ENCODE data around the gene KMT2E.

Gene KMT2E

DNA sequence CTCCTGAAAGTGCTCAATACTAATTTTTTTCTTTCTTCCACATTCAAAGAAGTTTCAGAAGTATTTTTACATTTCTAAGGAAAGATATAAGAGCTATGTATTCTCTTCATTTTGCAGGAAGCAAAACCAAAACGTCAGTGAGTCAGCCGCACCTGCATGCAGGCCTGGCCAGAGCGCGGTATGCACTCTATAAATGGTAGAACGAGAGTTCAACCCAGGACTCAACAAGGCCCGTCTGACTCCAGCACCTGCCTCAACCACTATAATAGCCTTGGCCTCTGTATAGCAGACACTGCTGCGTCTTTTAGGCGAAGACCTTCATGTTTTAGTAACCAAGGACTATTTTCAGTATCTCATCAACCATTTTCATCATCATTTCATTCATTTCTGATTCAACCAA, 113.2 kb downstream of the KMT2E start:
- no peak overlapping the region for H3K4ac ChIP-seq (ENCODE audit: low read depth, low read length)
- H3K4me3 ChIP-seq (ENCODE audit: low read length): no peak overlapping the region
- H3K56ac ChIP-seq (ENCODE audit: low read length): no peak overlapping the region
- H3K23ac ChIP-seq (ENCODE audit: low read length): no peak overlapping the region
- H3K4me1 ChIP-seq (ENCODE audit: control insufficient read depth, low read depth, low read length): no peaks in the 10 kb centered on the region
- no peak overlapping the region for H3K4me2 ChIP-seq (ENCODE audit: low read length)
- no peak overlapping the region for H3K27ac ChIP-seq (ENCODE audit: low read depth, low read length)
- no peak for DNase-seq
- H3K79me2 ChIP-seq (ENCODE audit: control insufficient read depth, insufficient read depth, low read length): no peaks in the 10 kb centered on the region
- no peak overlapping the region for H2AK5ac ChIP-seq (ENCODE audit: low read length)
- no peak overlapping the region for H3K9ac ChIP-seq (ENCODE audit: low read length)
- no peaks in the 10 kb centered on the region for H3K27me3 ChIP-seq (ENCODE audit: insufficient read depth, low read length, poor library complexity)
- H3K79me1 ChIP-seq (ENCODE audit: low read length): no peaks in the 10 kb centered on the region
- no peak overlapping the region for H2BK120ac ChIP-seq (ENCODE audit: low read depth, low read length)
- no peak overlapping the region for H4K5ac ChIP-seq (ENCODE audit: low read length)
- no peak overlapping the region for H4K8ac ChIP-seq (ENCODE audit: low read depth, low read length)
- no peak overlapping the region for H2BK5ac ChIP-seq (ENCODE audit: low read length)
- no peak overlapping the region for H3K18ac ChIP-seq (ENCODE audit: low read length)
- H3K36me3 ChIP-seq (ENCODE audit: control insufficient read depth, insufficient read depth, low read length): peaks cover 2% of the 10 kb centered on the region
- no peak overlapping the region for H2BK15ac ChIP-seq (replicated peaks; ENCODE audit: low read depth)
- no CpG with 5 or more reads among the region's 8 CpGs for WGBS (ENCODE audit: extremely low coverage, insufficient coverage, low lambda C conversion rate)

DNA sequence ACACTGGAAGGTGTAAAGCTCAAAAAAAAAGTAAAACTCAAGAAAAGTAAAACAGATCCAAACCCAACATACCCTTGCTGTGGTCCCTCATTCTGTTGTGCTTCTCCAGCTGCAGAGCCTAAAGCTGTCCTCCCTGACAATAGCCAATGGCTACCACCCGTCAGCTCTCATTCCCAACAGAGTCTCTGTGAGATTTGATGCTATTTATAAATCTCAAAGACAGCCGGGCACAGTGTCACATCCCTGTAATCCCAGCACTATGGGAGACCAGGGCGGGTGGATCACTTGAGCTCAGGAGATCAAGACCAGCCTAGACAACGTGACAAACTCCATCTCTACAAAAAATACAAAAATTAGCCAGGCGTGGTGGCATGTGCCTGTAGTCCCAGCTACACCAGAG, 116.0 kb downstream of the KMT2E start:
- Histone ChIP-seq H3K4me2 (ENCODE audit: low read length) (no peak overlapping the region), H3K4me1 (ENCODE audit: control insufficient read depth, low read depth, low read length) (no peaks in the 10 kb centered on the region), H3K56ac (ENCODE audit: low read length) (no peak overlapping the region), H3K27me3 (ENCODE audit: insufficient read depth, low read length, poor library complexity) (no peaks in the 10 kb centered on the region), H3K9ac (ENCODE audit: low read length) (no peak overlapping the region), H3K79me2 (ENCODE audit: control insufficient read depth, insufficient read depth, low read length) (no peaks in the 10 kb centered on the region), H2BK15ac (replicated peaks; ENCODE audit: low read depth) (no peak overlapping the region), H2BK120ac (ENCODE audit: low read depth, low read length) (no peak overlapping the region), H4K5ac (ENCODE audit: low read length) (no peak overlapping the region), H3K4ac (ENCODE audit: low read depth, low read length) (no peak overlapping the region), H3K36me3 (ENCODE audit: control insufficient read depth, insufficient read depth, low read length) (no peaks in the 10 kb centered on the region), H3K27ac (ENCODE audit: low read depth, low read length) (no peak overlapping the region), H3K23ac (ENCODE audit: low read length) (no peak overlapping the region), H2BK5ac (ENCODE audit: low read length) (no peak overlapping the region), H4K8ac (ENCODE audit: low read depth, low read length) (no peak overlapping the region), H3K18ac (ENCODE audit: low read length) (no peak overlapping the region), H3K4me3 (ENCODE audit: low read length) (no peak overlapping the region), H3K79me1 (ENCODE audit: low read length) (no peaks in the 10 kb centered on the region), H2AK5ac (ENCODE audit: low read length) (no peak overlapping the region)
- no CpG with 5 or more reads among the region's 5 CpGs for WGBS (ENCODE audit: extremely low coverage, insufficient coverage, low lambda C conversion rate)
- DNase-seq: no peak

DNA sequence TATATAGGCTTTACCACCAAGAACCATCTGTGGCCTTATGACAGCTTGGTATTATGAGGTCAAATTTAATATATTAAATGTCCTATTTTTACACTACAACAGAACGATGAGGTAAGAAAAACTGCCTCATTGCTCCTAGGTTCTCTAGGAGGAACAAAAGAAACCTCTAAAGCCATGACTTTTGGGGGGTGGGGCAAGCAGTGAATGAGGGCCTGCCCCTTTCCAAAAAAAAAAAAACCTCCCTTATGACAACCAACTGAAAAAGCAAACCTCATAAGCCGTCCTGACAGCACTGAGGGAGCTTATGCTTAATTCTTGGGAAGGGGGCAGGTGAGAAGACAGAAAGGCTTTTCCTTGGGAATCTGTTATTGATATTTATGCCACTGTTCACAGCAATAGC, 116.6 kb downstream of the KMT2E start:
- no peak overlapping the region for H3K27ac ChIP-seq (ENCODE audit: low read depth, low read length)
- no CpG with 5 or more reads among the region's 2 CpGs for WGBS (ENCODE audit: extremely low coverage, insufficient coverage, low lambda C conversion rate)
- no peak overlapping the region for H2BK120ac ChIP-seq (ENCODE audit: low read depth, low read length)
- H3K36me3 ChIP-seq (ENCODE audit: control insufficient read depth, insufficient read depth, low read length): no peaks in the 10 kb centered on the region
- H4K8ac ChIP-seq (ENCODE audit: low read depth, low read length): no peak overlapping the region
- no peak overlapping the region for H3K18ac ChIP-seq (ENCODE audit: low read length)
- H3K27me3 ChIP-seq (ENCODE audit: insufficient read depth, low read length, poor library complexity): no peaks in the 10 kb centered on the region
- H3K4me3 ChIP-seq (ENCODE audit: low read length): no peak overlapping the region
- no peak overlapping the region for H3K56ac ChIP-seq (ENCODE audit: low read length)
- H2AK5ac ChIP-seq (ENCODE audit: low read length): no peak overlapping the region
- no peak overlapping the region for H2BK15ac ChIP-seq (replicated peaks; ENCODE audit: low read depth)
- H3K4me2 ChIP-seq (ENCODE audit: low read length): no peak overlapping the region
- H3K9ac ChIP-seq (ENCODE audit: low read length): no peak overlapping the region
- no peaks in the 10 kb centered on the region for H3K79me2 ChIP-seq (ENCODE audit: control insufficient read depth, insufficient read depth, low read length)
- H3K79me1 ChIP-seq (ENCODE audit: low read length): no peaks in the 10 kb centered on the region
- DNase-seq: no peak
- no peak overlapping the region for H3K23ac ChIP-seq (ENCODE audit: low read length)
- H3K4ac ChIP-seq (ENCODE audit: low read depth, low read length): no peak overlapping the region
- no peak overlapping the region for H4K5ac ChIP-seq (ENCODE audit: low read length)
- no peak overlapping the region for H2BK5ac ChIP-seq (ENCODE audit: low read length)
- H3K4me1 ChIP-seq (ENCODE audit: control insufficient read depth, low read depth, low read length): no peaks in the 10 kb centered on the region

DNA sequence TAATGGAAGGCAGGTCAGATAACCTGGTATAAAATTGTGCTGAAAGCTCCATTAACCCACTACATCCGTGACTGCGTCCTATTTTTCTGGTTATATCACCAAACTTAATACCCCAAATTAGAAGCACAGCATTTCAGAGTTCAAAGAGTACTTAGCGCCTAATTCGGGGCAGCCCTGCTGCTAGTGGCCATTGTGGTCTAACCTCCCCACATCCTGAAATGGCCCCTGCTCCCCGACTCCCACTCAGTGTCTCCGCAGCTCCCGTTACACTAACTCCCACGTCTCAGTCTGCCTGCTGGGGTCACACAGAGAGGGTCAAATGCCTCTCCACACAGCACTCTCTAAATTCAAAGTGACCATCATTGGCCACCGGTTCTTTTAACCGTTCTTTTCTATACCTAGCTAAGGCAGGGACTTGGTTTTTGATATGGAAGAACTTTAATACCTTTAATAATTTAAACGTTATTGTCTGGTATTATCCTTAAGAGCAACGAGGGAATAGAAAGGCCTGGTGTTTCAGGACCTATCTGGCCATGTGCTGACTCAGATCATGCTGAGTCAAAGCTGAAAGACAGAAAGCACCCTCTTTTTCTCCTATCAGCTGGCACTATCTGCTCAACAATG, 117.1 kb downstream of the KMT2E start:
- no CpG with 5 or more reads among the region's 12 CpGs for WGBS (ENCODE audit: extremely low coverage, insufficient coverage, low lambda C conversion rate)
- no peak for DNase-seq
- H2BK15ac ChIP-seq (replicated peaks; ENCODE audit: low read depth): no peak overlapping the region
- H4K8ac ChIP-seq (ENCODE audit: low read depth, low read length): no peak overlapping the region
- H3K9ac ChIP-seq (ENCODE audit: low read length): no peak overlapping the region
- H3K4me2 ChIP-seq (ENCODE audit: low read length): no peak overlapping the region
- no peak overlapping the region for H2BK5ac ChIP-seq (ENCODE audit: low read length)
- no peaks in the 10 kb centered on the region for H3K36me3 ChIP-seq (ENCODE audit: control insufficient read depth, insufficient read depth, low read length)
- no peak overlapping the region for H3K4me3 ChIP-seq (ENCODE audit: low read length)
- H2AK5ac ChIP-seq (ENCODE audit: low read length): no peak overlapping the region
- no peak overlapping the region for H4K5ac ChIP-seq (ENCODE audit: low read length)
- no peaks in the 10 kb centered on the region for H3K4me1 ChIP-seq (ENCODE audit: control insufficient read depth, low read depth, low read length)
- no peak overlapping the region for H3K56ac ChIP-seq (ENCODE audit: low read length)
- H3K27me3 ChIP-seq (ENCODE audit: insufficient read depth, low read length, poor library complexity): no peaks in the 10 kb centered on the region
- no peak overlapping the region for H3K27ac ChIP-seq (ENCODE audit: low read depth, low read length)
- no peaks in the 10 kb centered on the region for H3K79me2 ChIP-seq (ENCODE audit: control insufficient read depth, insufficient read depth, low read length)
- no peak overlapping the region for H2BK120ac ChIP-seq (ENCODE audit: low read depth, low read length)
- H3K23ac ChIP-seq (ENCODE audit: low read length): no peak overlapping the region
- no peak overlapping the region for H3K18ac ChIP-seq (ENCODE audit: low read length)
- no peak overlapping the region for H3K4ac ChIP-seq (ENCODE audit: low read depth, low read length)
- H3K79me1 ChIP-seq (ENCODE audit: low read length): no peaks in the 10 kb centered on the region

DNA sequence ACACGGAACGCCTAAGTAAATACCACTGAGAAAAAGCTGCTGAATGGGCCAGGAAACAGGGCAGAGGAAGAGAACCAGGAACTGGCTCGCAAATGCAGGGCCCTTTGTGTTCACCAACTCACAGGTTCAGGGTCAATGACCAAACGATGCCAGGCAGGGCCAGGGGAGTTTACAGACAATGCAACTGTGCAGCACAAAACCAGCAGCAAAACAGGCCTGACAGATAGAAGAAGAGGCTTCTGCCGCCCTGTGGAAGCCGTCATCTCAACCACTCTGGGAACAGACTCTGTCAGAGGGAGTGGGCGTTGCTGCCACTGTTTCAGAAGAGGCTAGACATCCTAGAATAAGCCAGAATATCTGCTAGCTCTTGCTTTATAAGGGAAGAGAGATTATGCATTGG, 117.9 kb downstream of the KMT2E start:
- no peak overlapping the region for H3K23ac ChIP-seq (ENCODE audit: low read length)
- no peak overlapping the region for H3K9ac ChIP-seq (ENCODE audit: low read length)
- no peak overlapping the region for H3K4ac ChIP-seq (ENCODE audit: low read depth, low read length)
- no peak for DNase-seq
- no peak overlapping the region for H4K8ac ChIP-seq (ENCODE audit: low read depth, low read length)
- H3K27me3 ChIP-seq (ENCODE audit: insufficient read depth, low read length, poor library complexity): no peaks in the 10 kb centered on the region
- H3K79me2 ChIP-seq (ENCODE audit: control insufficient read depth, insufficient read depth, low read length): no peaks in the 10 kb centered on the region
- peaks cover 2% of the 10 kb centered on the region for H3K79me1 ChIP-seq (ENCODE audit: low read length)
- H3K36me3 ChIP-seq (ENCODE audit: control insufficient read depth, insufficient read depth, low read length): no peaks in the 10 kb centered on the region
- no peak overlapping the region for H3K4me3 ChIP-seq (ENCODE audit: low read length)
- no peak overlapping the region for H3K4me2 ChIP-seq (ENCODE audit: low read length)
- H2BK120ac ChIP-seq (ENCODE audit: low read depth, low read length): no peak overlapping the region
- no peak overlapping the region for H4K5ac ChIP-seq (ENCODE audit: low read length)
- no peaks in the 10 kb centered on the region for H3K4me1 ChIP-seq (ENCODE audit: control insufficient read depth, low read depth, low read length)
- WGBS (ENCODE audit: extremely low coverage, insufficient coverage, low lambda C conversion rate): no CpG with 5 or more reads among the region's 7 CpGs
- H3K56ac ChIP-seq (ENCODE audit: low read length): no peak overlapping the region
- H3K18ac ChIP-seq (ENCODE audit: low read length): no peak overlapping the region
- H3K27ac ChIP-seq (ENCODE audit: low read depth, low read length): no peak overlapping the region
- no peak overlapping the region for H2BK5ac ChIP-seq (ENCODE audit: low read length)
- no peak overlapping the region for H2AK5ac ChIP-seq (ENCODE audit: low read length)
- H2BK15ac ChIP-seq (replicated peaks; ENCODE audit: low read depth): no peak overlapping the region

DNA sequence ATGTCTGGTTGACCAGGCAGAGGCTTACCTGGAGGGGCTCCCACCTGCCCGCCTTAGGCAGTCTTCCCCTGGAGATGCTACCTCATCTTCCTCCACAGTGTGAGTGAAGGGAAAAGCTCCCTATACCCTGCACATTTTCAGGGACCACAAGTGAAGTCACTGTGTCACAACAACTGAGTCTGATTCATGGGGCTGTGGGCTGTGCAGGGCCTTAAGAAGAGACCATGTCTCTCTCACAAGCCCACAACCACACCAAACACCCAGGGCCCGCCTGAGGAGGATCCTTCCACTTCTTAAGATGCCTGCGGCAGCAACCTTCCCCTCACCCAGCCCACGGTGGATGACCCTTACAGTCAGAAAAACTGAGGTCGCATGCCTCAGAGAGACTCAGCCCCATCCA, 118.3 kb downstream of the KMT2E start:
- no peak overlapping the region for H2BK15ac ChIP-seq (replicated peaks; ENCODE audit: low read depth)
- no peak overlapping the region for H2BK120ac ChIP-seq (ENCODE audit: low read depth, low read length)
- no peak overlapping the region for H3K56ac ChIP-seq (ENCODE audit: low read length)
- H2BK5ac ChIP-seq (ENCODE audit: low read length): no peak overlapping the region
- no peak overlapping the region for H4K5ac ChIP-seq (ENCODE audit: low read length)
- no CpG with 5 or more reads among the region's 5 CpGs for WGBS (ENCODE audit: extremely low coverage, insufficient coverage, low lambda C conversion rate)
- no peak overlapping the region for H3K18ac ChIP-seq (ENCODE audit: low read length)
- no peak overlapping the region for H3K4me2 ChIP-seq (ENCODE audit: low read length)
- no peak overlapping the region for H4K8ac ChIP-seq (ENCODE audit: low read depth, low read length)
- H3K36me3 ChIP-seq (ENCODE audit: control insufficient read depth, insufficient read depth, low read length): no peaks in the 10 kb centered on the region
- DNase-seq: no peak
- no peaks in the 10 kb centered on the region for H3K27me3 ChIP-seq (ENCODE audit: insufficient read depth, low read length, poor library complexity)
- no peaks in the 10 kb centered on the region for H3K79me2 ChIP-seq (ENCODE audit: control insufficient read depth, insufficient read depth, low read length)
- H2AK5ac ChIP-seq (ENCODE audit: low read length): no peak overlapping the region
- no peaks in the 10 kb centered on the region for H3K4me1 ChIP-seq (ENCODE audit: control insufficient read depth, low read depth, low read length)
- peaks cover 2% of the 10 kb centered on the region for H3K79me1 ChIP-seq (ENCODE audit: low read length)
- H3K4ac ChIP-seq (ENCODE audit: low read depth, low read length): no peak overlapping the region
- no peak overlapping the region for H3K4me3 ChIP-seq (ENCODE audit: low read length)
- H3K23ac ChIP-seq (ENCODE audit: low read length): no peak overlapping the region
- H3K27ac ChIP-seq (ENCODE audit: low read depth, low read length): no peak overlapping the region
- H3K9ac ChIP-seq (ENCODE audit: low read length): no peak overlapping the region

Measured in mesendoderm (in vitro differentiated cells).